Hepatocyte (in vitro differentiated cells): Measurements from ENCODE around the gene LRRIQ1.
A peak's percentile ranks its signal among the peaks of the same experiment; 100 is the strongest.

ENCODE experiments used
- EZH2 ChIP-seq: fragments of 200-600 bp; sonication (generic); IDR thresholded peaks from 2 replicates; pipeline ENCODE4 v1.6.1; 2016; ENCODE audit warnings: antibody characterized with exemption, mild to moderate bottlenecking, borderline replicate concordance
- EZH2phosphoT487 ChIP-seq: fragments of 200-600 bp; sonication (generic); IDR thresholded peaks from one replicate; pipeline ENCODE4 v1.6.1; 2018; ENCODE audit warnings: antibody characterized with exemption, mild to moderate bottlenecking, low read depth, moderate library complexity; ENCODE audit not compliant: unreplicated experiment, severe bottlenecking
- TF ChIP-seq, protein P1 (sequence below): fragments of 200-600 bp; sonication (generic); IDR thresholded peaks from 2 replicates; pipeline ENCODE4 v1.5.1; 2016; ENCODE audit warnings: antibody characterized with exemption, mild to moderate bottlenecking; ENCODE audit not compliant: poor library complexity

GRCh38 chr12:85076688-85077430 is 40.7 kb downstream of the LRRIQ1 start:
- TF ChIP-seq, protein P1, sequence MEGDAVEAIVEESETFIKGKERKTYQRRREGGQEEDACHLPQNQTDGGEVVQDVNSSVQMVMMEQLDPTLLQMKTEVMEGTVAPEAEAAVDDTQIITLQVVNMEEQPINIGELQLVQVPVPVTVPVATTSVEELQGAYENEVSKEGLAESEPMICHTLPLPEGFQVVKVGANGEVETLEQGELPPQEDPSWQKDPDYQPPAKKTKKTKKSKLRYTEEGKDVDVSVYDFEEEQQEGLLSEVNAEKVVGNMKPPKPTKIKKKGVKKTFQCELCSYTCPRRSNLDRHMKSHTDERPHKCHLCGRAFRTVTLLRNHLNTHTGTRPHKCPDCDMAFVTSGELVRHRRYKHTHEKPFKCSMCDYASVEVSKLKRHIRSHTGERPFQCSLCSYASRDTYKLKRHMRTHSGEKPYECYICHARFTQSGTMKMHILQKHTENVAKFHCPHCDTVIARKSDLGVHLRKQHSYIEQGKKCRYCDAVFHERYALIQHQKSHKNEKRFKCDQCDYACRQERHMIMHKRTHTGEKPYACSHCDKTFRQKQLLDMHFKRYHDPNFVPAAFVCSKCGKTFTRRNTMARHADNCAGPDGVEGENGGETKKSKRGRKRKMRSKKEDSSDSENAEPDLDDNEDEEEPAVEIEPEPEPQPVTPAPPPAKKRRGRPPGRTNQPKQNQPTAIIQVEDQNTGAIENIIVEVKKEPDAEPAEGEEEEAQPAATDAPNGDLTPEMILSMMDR, result peak; percentile 67
- TF ChIP-seq EZH2 (no peak), EZH2phosphoT487 (no peak)
